ENCODE results near the gene ABR. TPM values are rescaled to one million over a fixed set of nuclear protein-coding genes. Genes with fewer than 3 reads are reported as not detected.

The ABR gene
- total RNA-seq, 1 experiment from 2014 or later: 35.4 TPM

DNA sequence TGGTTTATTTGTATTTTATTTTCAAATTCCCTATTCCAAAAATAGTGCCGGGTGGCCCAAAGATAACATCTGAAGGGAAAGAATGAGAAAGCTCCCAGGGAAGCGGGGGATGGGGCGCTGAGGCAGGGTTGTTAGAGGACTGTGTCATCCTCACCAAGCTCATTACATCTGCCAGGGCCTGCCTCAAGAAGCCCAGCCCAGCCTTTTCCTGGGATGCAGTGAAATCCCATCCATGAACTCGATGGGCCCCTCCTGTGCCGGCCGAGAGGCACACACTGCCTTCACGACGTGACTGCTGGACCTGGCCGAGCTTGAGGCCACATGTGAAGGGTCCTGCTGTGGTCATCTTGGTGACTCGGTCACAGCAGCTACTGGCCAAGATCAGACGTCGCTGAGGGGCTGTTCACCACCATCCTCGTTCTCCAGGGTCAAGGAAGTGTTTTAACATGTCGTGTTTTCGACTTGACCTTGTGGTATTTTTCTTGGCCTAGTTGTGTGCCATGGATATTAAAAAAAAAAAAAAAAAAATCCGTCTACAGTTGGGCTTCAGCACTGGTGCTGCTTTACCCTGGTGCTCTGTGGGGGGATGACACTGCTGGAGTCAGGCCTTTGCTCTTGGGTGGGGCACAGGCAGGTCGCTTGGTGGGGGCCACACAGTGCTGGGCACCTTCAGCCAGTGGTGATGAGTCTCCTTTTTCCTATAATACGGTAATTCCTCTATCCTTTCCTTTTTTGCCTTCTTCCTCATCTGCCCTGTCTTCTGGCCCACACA, 178.0 kb downstream of the ABR start:
- Histone ChIP-seq H3K4me3 (ENCODE audit: low read length) (no peak overlapping the region), H3K9ac (ENCODE audit: low read length) (no peak overlapping the region), H3K4me2 (ENCODE audit: low read length) (no peak overlapping the region), H3K36me3 (ENCODE audit: low read depth, low read length) (peaks cover 22% of the 10 kb centered on the region; the same call in 1 of the 2 replicates), H3K9me3 (ENCODE audit: low read length) (no peaks in the 10 kb centered on the region), H3F3A (ENCODE audit: low read length, unreplicated experiment) (no peaks in the 10 kb centered on the region), H4K20me1 (ENCODE audit: low read length) (no peaks in the 10 kb centered on the region), H3K4me1 (ENCODE audit: insufficient read depth, low read length) (peaks cover 12% of the 10 kb centered on the region), H3K9me2 (replicated peaks; ENCODE audit: low read length) (no peaks in the 10 kb centered on the region), H2AFZ (ENCODE audit: low read length) (no peak overlapping the region), H3K79me2 (ENCODE audit: low read length) (peaks cover 25% of the 10 kb centered on the region), H3K27ac (ENCODE audit: low read length) (no peak overlapping the region), H3K27me3 (ENCODE audit: low read length) (no peaks in the 10 kb centered on the region)
- no TSS peak for BruUV-seq (replicated peaks)
- TF ChIP-seq EZH2 (IDR thresholded peaks at IDR 0.05; ENCODE audit: low read length, unreplicated experiment): no peak
- no peak for TF ChIP-seq CTCF (conservative IDR thresholded peaks at IDR 0.05; ENCODE audit: low read depth, low read length)
- TF ChIP-seq EZH2phosphoT487 (IDR thresholded peaks at IDR 0.05; ENCODE audit: borderline replicate concordance, low read length): no peak
- no peak for DNase-seq
- POLR2A ChIA-PET (ENCODE audit: unreplicated experiment): no interaction called here
- ATAC-seq: no peak
- CTCF ChIA-PET: no interaction called here
- intact Hi-C loops (cut with micrococcal nuclease): no loop called here

GRCh38 chr17:1000597-1001461, 179.0 kb downstream of the ABR start:
- Histone ChIP-seq H3K27me3 (ENCODE audit: low read length) (no peaks in the 10 kb centered on the region), H3K79me2 (ENCODE audit: low read length) (peaks cover 25% of the 10 kb centered on the region), H3K9me3 (ENCODE audit: low read length) (no peaks in the 10 kb centered on the region), H3K36me3 (ENCODE audit: low read depth, low read length) (peaks cover 22% of the 10 kb centered on the region; the same call in 1 of the 2 replicates), H3K4me1 (ENCODE audit: insufficient read depth, low read length) (peaks cover 12% of the 10 kb centered on the region), H2AFZ (ENCODE audit: low read length) (no peak overlapping the region), H3K27ac (ENCODE audit: low read length) (no peak overlapping the region), H3K9me2 (replicated peaks; ENCODE audit: low read length) (no peaks in the 10 kb centered on the region), H3F3A (ENCODE audit: low read length, unreplicated experiment) (no peaks in the 10 kb centered on the region), H4K20me1 (ENCODE audit: low read length) (no peaks in the 10 kb centered on the region), H3K4me2 (ENCODE audit: low read length) (no peak overlapping the region), H3K9ac (ENCODE audit: low read length) (no peak overlapping the region), H3K4me3 (ENCODE audit: low read length) (no peak overlapping the region)
- TF ChIP-seq EZH2phosphoT487 (IDR thresholded peaks at IDR 0.05; ENCODE audit: borderline replicate concordance, low read length) (no peak), EZH2 (IDR thresholded peaks at IDR 0.05; ENCODE audit: low read length, unreplicated experiment) (no peak), CTCF (conservative IDR thresholded peaks at IDR 0.05; ENCODE audit: low read depth, low read length) (no peak)
- ATAC-seq: no peak
- CTCF ChIA-PET: no interaction called here
- no peak for DNase-seq
- BruUV-seq (replicated peaks): no TSS peak
- POLR2A ChIA-PET (ENCODE audit: unreplicated experiment): no interaction called here
- intact Hi-C loops (cut with micrococcal nuclease): no loop called here
